GM12878 (cell line): ENCODE results near the gene ANKRD11. TPM values are rescaled to one million over a fixed set of nuclear protein-coding genes. Genes with fewer than 3 reads are reported as not detected.

ENCODE experiments used
- CHD1 ChIP-seq: IDR thresholded peaks from 2 replicates; pipeline ENCODE4 v1.6.1; 2012; ENCODE audit warnings: low read depth, low read length, improper control_type of control experiment
- CREB1 ChIP-seq: IDR thresholded peaks from 2 replicates; pipeline ENCODE4 v1.6.1; 2012; ENCODE audit warnings: low read depth, mild to moderate bottlenecking, inconsistent platforms
- EGR1 ChIP-seq, 2 experiments: IDR thresholded peaks; 1 replicate in 1 of 2; 2 replicates in 1 of 2; pipeline ENCODE4 v1.6.1; 2011 to 2012; ENCODE audit warnings: low read depth in 2 of 2, low read length in 2 of 2, borderline replicate concordance in 1 of 2, mild to moderate bottlenecking in 1 of 2, moderate library complexity in 1 of 2
- EP300 ChIP-seq, 2 experiments: fragments of 150-350 bp in 1 of 2; IDR thresholded peaks; 2 replicates each; pipeline ENCODE4 v1.6.1; 2011 to 2012; ENCODE audit warnings: low read depth in 2 of 2, low read length in 2 of 2, borderline replicate concordance in 1 of 2, improper control_type of control experiment in 1 of 2, inconsistent platforms in 1 of 2; ENCODE audit not compliant: control insufficient read depth in 1 of 2
- HDAC2 ChIP-seq: fragments of 200-600 bp; sonication (generic); IDR thresholded peaks from 2 replicates; pipeline ENCODE4 v1.6.1; 2017
- MEF2A ChIP-seq: IDR thresholded peaks from 2 replicates; pipeline ENCODE4 v1.6.1; 2011; ENCODE audit warnings: low read depth, mild to moderate bottlenecking, low read length, moderate library complexity; ENCODE audit not compliant: insufficient read depth
- MTA3 ChIP-seq: IDR thresholded peaks from 2 replicates; pipeline ENCODE4 v1.6.1; 2012; ENCODE audit warnings: low read length, inconsistent platforms, borderline replicate concordance
- MYC ChIP-seq: IDR thresholded peaks from 2 replicates; pipeline ENCODE4 v1.6.1; 2011; ENCODE audit warnings: mild to moderate bottlenecking, low read length, moderate library complexity, inconsistent platforms; ENCODE audit not compliant: insufficient read depth, insufficient replicate concordance, insufficient read length, severe bottlenecking
- RAD21 ChIP-seq: IDR thresholded peaks from 2 replicates; pipeline ENCODE4 v1.6.1; 2011; ENCODE audit warnings: mild to moderate bottlenecking, low read depth, low read length, moderate library complexity; ENCODE audit not compliant: insufficient read depth
- RB1 ChIP-seq: fragments of 450-650 bp; formaldehyde crosslinking; IDR thresholded peaks from 2 replicates; pipeline ENCODE4 v1.6.1; 2017; ENCODE audit warnings: mild to moderate bottlenecking, borderline replicate concordance
- RCOR1 ChIP-seq: conservative IDR thresholded peaks from 2 replicates; pipeline ENCODE4 v1.6.1; 2012; ENCODE audit warnings: low read depth, low read length, improper control_type of control experiment
- RELA ChIP-seq: fragments of 450-650 bp; IDR thresholded peaks from 2 replicates; pipeline ENCODE4 v1.8.0; 2014; ENCODE audit warnings: borderline replicate concordance; ENCODE audit not compliant: partially characterized antibody
- SMC3 ChIP-seq: IDR thresholded peaks from 2 replicates; pipeline ENCODE4 v1.6.1; 2011; ENCODE audit warnings: low read length, improper control_type of control experiment, borderline replicate concordance
- SP1 ChIP-seq: IDR thresholded peaks from one replicate; pipeline ENCODE4 v1.6.1; 2011; ENCODE audit warnings: low read depth, low read length
- SPI1 ChIP-seq: IDR thresholded peaks from 2 replicates; pipeline ENCODE4 v1.6.1; 2011; ENCODE audit warnings: low read depth, mild to moderate bottlenecking, low read length, moderate library complexity, borderline replicate concordance; ENCODE audit not compliant: insufficient read depth
- SRF ChIP-seq, 2 experiments: IDR thresholded peaks; 2 replicates each; pipeline ENCODE4 v1.6.1; 2011; ENCODE audit warnings: low read depth in 2 of 2, low read length in 2 of 2, mild to moderate bottlenecking in 1 of 2, moderate library complexity in 1 of 2
- STAT3 ChIP-seq: IDR thresholded peaks from 2 replicates; pipeline ENCODE4 v1.6.1; 2011; ENCODE audit warnings: low read depth, low read length, improper control_type of control experiment
- polyA plus RNA-seq, 11 experiments: library from polyadenylated mRNA; depleted of rRNA in 4 of 11; unstranded in 6 of 11; stranded (reverse) in 5 of 11; fragments of >200 nt; fragmentation: Nextera tagmentation in 4 of 11; fragmentation: Illumina TruSeq in 1 of 11; extraction: Ambion mirVana in 4 of 11; extraction: Trizol in 1 of 11; gene quantifications; 1 replicate in 1 of 11; 2 replicates in 10 of 11; pipeline versions ENCODE4 v1.2.1 to v1.2.3, GENCODE V29; 2011 to 2016; ENCODE audit warnings: inconsistent platforms in 2 of 11, missing spikeins in 2 of 11, low read depth in 1 of 11
- total RNA-seq, 4 experiments: library from RNA; depleted of rRNA in 3 of 4; stranded (reverse); fragments of >200 nt in 3 of 4; fragmentation: Illumina TruSeq in 1 of 4; extraction: Trizol in 1 of 4; gene quantifications; 2 replicates each; pipeline versions ENCODE4 v1.2.1 to v1.2.3, GENCODE V29; 2013 to 2021
- TF ChIP-seq, protein P1 (sequence below): fragments of 450-650 bp; formaldehyde crosslinking; IDR thresholded peaks from 2 replicates; pipeline ENCODE4 v1.4.0; 2022; ENCODE audit warnings: mild to moderate bottlenecking, moderate library complexity
- TF ChIP-seq, protein P2 (sequence below): fragments of 150-350 bp; IDR thresholded peaks from 2 replicates; pipeline ENCODE4 v1.6.1; 2014; ENCODE audit warnings: mild to moderate bottlenecking, low read depth, low read length
- TF ChIP-seq, protein P3 (sequence below): fragments of 450-650 bp; IDR thresholded peaks from 2 replicates; pipeline ENCODE4 v1.6.1; 2018; ENCODE audit warnings: mild to moderate bottlenecking, low read depth, moderate library complexity; ENCODE audit not compliant: partially characterized antibody

Gene ANKRD11
- total and polyA plus RNA-seq, 10 of the 15 experiments (the other 5 are each of a cell fraction or from before 2014, with no cell fraction given), result 5.1 to 103 (median 27.4) TPM

DNA sequence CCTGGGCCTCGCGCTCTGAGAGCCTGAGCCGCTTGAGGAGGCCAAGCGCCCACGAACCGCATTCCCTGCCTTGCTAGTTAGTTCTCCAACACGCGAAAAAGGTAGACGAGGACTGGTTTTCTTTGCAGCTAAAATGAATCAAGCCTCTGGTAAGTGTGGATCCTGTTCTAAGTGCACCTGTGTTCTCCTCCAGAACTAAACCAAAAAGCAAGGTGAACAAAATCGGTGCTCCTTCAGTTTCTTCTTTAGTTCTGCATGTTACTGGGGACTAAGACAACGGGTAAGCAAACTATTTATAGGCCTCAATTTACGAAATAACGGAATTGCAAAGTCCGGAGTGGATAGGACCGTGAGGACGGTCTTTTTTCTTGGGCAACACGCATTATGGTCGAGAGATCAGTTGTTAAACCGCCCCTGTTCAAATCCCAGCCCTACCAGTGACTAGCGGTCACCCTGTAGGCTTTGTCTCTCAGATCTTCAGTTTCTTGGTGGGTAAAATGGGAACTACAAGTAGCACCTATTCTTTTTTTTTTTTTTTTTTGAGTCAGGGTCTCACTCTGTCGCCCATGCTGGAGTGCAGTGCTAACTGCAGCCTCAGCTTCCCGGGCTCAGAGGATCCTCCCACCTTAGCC, 993 bp upstream of the ANKRD11 start (continued):
- TF ChIP-seq CHD1, result no peak
- no peak for TF ChIP-seq RELA
- no peak for TF ChIP-seq HDAC2
- no peak for TF ChIP-seq MYC
- no peak for TF ChIP-seq SPI1
- TF ChIP-seq, protein P1, sequence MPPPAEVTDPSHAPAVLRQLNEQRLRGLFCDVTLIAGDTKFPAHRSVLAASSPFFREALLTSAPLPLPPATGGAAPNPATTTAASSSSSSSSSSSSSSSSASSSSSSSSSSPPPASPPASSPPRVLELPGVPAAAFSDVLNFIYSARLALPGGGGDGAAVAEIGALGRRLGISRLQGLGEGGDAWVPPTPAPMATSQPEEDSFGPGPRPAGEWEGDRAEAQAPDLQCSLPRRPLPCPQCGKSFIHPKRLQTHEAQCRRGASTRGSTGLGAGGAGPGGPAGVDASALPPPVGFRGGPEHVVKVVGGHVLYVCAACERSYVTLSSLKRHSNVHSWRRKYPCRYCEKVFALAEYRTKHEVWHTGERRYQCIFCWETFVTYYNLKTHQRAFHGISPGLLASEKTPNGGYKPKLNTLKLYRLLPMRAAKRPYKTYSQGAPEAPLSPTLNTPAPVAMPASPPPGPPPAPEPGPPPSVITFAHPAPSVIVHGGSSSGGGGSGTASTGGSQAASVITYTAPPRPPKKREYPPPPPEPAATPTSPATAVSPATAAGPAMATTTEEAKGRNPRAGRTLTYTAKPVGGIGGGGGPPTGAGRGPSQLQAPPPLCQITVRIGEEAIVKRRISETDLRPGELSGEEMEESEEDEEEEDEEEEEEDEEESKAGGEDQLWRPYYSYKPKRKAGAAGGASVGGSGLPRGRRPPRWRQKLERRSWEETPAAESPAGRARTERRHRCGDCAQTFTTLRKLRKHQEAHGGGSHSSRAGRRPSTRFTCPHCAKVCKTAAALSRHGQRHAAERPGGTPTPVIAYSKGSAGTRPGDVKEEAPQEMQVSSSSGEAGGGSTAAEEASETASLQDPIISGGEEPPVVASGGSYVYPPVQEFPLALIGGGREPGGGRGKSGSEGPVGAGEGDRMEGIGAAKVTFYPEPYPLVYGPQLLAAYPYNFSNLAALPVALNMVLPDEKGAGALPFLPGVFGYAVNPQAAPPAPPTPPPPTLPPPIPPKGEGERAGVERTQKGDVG, result no peak
- no peak for TF ChIP-seq SRF (IDR thresholded peaks at IDR 0.05; ENCODE audit: low read depth in 2 of 2, low read length in 2 of 2)
- TF ChIP-seq SMC3, result no peak
- TF ChIP-seq RCOR1, result no peak
- TF ChIP-seq EP300 (IDR thresholded peaks at IDR 0.05; ENCODE audit: borderline replicate concordance in 1 of 2, control insufficient read depth in 1 of 2, low read depth in 2 of 2, low read length in 2 of 2), result no peak
- no peak for TF ChIP-seq SP1
- TF ChIP-seq CREB1, result no peak
- no peak for TF ChIP-seq STAT3
- TF ChIP-seq, protein P2, sequence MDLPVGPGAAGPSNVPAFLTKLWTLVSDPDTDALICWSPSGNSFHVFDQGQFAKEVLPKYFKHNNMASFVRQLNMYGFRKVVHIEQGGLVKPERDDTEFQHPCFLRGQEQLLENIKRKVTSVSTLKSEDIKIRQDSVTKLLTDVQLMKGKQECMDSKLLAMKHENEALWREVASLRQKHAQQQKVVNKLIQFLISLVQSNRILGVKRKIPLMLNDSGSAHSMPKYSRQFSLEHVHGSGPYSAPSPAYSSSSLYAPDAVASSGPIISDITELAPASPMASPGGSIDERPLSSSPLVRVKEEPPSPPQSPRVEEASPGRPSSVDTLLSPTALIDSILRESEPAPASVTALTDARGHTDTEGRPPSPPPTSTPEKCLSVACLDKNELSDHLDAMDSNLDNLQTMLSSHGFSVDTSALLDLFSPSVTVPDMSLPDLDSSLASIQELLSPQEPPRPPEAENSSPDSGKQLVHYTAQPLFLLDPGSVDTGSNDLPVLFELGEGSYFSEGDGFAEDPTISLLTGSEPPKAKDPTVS, result no peak
- TF ChIP-seq MEF2A, result no peak
- TF ChIP-seq EGR1 (IDR thresholded peaks at IDR 0.05; ENCODE audit: borderline replicate concordance in 1 of 2, low read depth in 2 of 2, low read length in 2 of 2), result no peak
- no peak for TF ChIP-seq RB1
- no peak for TF ChIP-seq MTA3
- TF ChIP-seq RAD21, result peak; percentile 21; the same call in 1 of the 2 replicates
- TF ChIP-seq, protein P3, sequence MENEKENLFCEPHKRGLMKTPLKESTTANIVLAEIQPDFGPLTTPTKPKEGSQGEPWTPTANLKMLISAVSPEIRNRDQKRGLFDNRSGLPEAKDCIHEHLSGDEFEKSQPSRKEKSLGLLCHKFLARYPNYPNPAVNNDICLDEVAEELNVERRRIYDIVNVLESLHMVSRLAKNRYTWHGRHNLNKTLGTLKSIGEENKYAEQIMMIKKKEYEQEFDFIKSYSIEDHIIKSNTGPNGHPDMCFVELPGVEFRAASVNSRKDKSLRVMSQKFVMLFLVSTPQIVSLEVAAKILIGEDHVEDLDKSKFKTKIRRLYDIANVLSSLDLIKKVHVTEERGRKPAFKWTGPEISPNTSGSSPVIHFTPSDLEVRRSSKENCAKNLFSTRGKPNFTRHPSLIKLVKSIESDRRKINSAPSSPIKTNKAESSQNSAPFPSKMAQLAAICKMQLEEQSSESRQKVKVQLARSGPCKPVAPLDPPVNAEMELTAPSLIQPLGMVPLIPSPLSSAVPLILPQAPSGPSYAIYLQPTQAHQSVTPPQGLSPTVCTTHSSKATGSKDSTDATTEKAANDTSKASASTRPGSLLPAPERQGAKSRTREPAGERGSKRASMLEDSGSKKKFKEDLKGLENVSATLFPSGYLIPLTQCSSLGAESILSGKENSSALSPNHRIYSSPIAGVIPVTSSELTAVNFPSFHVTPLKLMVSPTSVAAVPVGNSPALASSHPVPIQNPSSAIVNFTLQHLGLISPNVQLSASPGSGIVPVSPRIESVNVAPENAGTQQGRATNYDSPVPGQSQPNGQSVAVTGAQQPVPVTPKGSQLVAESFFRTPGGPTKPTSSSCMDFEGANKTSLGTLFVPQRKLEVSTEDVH, result no peak
